Measurements from ENCODE around the gene ZMYND15. TPM values are rescaled to one million over a fixed set of nuclear protein-coding genes. Genes with fewer than 3 reads are reported as not detected.

The ZMYND15 gene
- total and polyA plus RNA-seq, 2 of the 13 experiments (the other 11 are each of a cell fraction or from before 2014, with no cell fraction given) = 0.24 to 2.7 TPM

GRCh38 chr17:4788807-4789700, 49.4 kb downstream of the ZMYND15 start, which contains the start of gene GLTPD2 (continued):
- TF ChIP-seq ZBTB39 (CRISPR knock-in tag; IDR thresholded peaks at IDR 0.05) = no peak
- 0 out of 2 replicates have a peak, but pooled peaks have one; percentile 5 for TF ChIP-seq SMC3 (IDR thresholded peaks at IDR 0.05; ENCODE audit: low read length)
- no peak for TF ChIP-seq PAF1 (CRISPR knock-in tag; IDR thresholded peaks at IDR 0.05)
- 0 out of 2 replicates have a peak, but pooled peaks have one; percentile 66 for TF ChIP-seq ZNF780A (CRISPR knock-in tag; IDR thresholded peaks at IDR 0.05)
- TF ChIP-seq ZNF597 (CRISPR knock-in tag; IDR thresholded peaks at IDR 0.05) = no peak
- peak; percentile 73 for TF ChIP-seq RARA (CRISPR knock-in tag; IDR thresholded peaks at IDR 0.05)
- TF ChIP-seq NFATC3 (CRISPR knock-in tag; IDR thresholded peaks at IDR 0.05) = no peak
- peak; percentile 18; the same call in 1 of the 2 replicates for TF ChIP-seq TARDBP (CRISPR knock-in tag; IDR thresholded peaks at IDR 0.05)
- 0 out of 2 replicates have a peak, but pooled peaks have one; percentile 34 for TF ChIP-seq HOMEZ (CRISPR knock-in tag; IDR thresholded peaks at IDR 0.05; ENCODE audit: low read depth)
- TF ChIP-seq TBX3 (IDR thresholded peaks at IDR 0.05; ENCODE audit: borderline replicate concordance) = no peak
- no peak for TF ChIP-seq SP2 (CRISPR knock-in tag; IDR thresholded peaks at IDR 0.05)
- 0 out of 2 replicates have a peak, but pooled peaks have one; percentile 50 for TF ChIP-seq ZNF749 (CRISPR knock-in tag; IDR thresholded peaks at IDR 0.05; ENCODE audit: borderline replicate concordance)
- no peak for TF ChIP-seq CSRNP2 (CRISPR knock-in tag; conservative IDR thresholded peaks at IDR 0.05; ENCODE audit: low read depth)
- TF ChIP-seq REL (CRISPR knock-in tag; conservative IDR thresholded peaks at IDR 0.05) = no peak
- no peak for TF ChIP-seq SMAD9 (CRISPR knock-in tag; IDR thresholded peaks at IDR 0.05)
- peak; percentile 99 for TF ChIP-seq HNF1A (IDR thresholded peaks at IDR 0.05; ENCODE audit: low read depth)
- peak; percentile 99 for TF ChIP-seq HNF1A (CRISPR knock-in tag; IDR thresholded peaks at IDR 0.05; ENCODE audit: borderline replicate concordance)
